ENCODE results near the gene CCDC122. TPM values are rescaled to one million over a fixed set of nuclear protein-coding genes. Genes with fewer than 3 reads are reported as not detected.

The CCDC122 gene
- total RNA-seq, 6 donors from 2014 or later, result 3.5 to 52.4 (median 4.4) TPM

DNA sequence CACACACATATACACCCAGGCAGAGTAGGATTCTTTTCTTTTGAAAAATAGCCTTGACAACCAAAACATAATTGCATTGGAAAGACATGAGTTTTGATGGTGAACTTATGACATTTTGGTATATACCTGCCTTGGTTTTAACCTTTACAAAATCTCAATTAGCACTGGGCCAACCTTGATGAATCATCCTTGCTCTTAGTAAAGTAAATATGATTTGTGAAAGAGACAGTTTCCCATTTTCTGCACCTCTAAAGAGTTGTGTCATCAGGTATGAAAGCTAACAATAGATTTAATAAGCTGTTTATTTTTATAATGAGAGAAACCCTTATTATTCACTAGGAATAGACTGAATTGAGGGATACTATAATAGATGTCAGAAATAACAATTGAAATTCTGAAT is 77.0 kb downstream of the CCDC122 start:
- peaks cover 0 to 8% (median 2%) of the 10 kb centered on the region in 4 donors for H3K4me1 ChIP-seq
- DNase-seq, result no peak
- no peak for ATAC-seq (ENCODE audit: low FRiP score in 2 of 2)
- TF ChIP-seq, protein P1, sequence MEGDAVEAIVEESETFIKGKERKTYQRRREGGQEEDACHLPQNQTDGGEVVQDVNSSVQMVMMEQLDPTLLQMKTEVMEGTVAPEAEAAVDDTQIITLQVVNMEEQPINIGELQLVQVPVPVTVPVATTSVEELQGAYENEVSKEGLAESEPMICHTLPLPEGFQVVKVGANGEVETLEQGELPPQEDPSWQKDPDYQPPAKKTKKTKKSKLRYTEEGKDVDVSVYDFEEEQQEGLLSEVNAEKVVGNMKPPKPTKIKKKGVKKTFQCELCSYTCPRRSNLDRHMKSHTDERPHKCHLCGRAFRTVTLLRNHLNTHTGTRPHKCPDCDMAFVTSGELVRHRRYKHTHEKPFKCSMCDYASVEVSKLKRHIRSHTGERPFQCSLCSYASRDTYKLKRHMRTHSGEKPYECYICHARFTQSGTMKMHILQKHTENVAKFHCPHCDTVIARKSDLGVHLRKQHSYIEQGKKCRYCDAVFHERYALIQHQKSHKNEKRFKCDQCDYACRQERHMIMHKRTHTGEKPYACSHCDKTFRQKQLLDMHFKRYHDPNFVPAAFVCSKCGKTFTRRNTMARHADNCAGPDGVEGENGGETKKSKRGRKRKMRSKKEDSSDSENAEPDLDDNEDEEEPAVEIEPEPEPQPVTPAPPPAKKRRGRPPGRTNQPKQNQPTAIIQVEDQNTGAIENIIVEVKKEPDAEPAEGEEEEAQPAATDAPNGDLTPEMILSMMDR (IDR thresholded peaks at IDR 0.05), result no peak
- TF ChIP-seq POLR2AphosphoS5 (IDR thresholded peaks at IDR 0.05) (no peak), POLR2A (IDR thresholded peaks at IDR 0.05) (no peak), EP300 (IDR thresholded peaks at IDR 0.05) (no peak)
- H3K9me3 ChIP-seq, result no peaks in the 10 kb centered on the region
- H3K27me3 ChIP-seq, result no peaks in the 10 kb centered on the region
- H3K36me3 ChIP-seq, result no peaks in the 10 kb centered on the region
- H3K27ac ChIP-seq, result no peak overlapping the region
- no peak overlapping the region for H3K4me3 ChIP-seq

DNA sequence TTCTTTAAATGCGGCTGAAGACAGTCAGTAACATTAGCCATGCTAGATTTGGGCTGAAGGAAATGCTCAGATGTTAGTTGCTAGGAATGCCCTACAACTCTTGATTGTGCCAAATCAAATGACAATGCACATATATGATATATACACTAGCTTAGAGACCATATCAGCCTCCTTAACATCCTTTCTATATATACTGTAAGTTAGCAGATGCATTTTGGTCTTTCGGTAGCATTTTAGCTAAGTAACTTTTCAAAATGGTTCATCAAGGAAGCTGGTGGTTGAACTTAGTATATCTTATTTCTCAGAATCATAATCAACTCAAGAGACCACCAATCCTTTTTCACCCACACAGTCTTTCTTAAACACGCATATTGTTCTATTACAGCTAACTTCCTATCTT is 78.7 kb downstream of the CCDC122 start:
- ATAC-seq (ENCODE audit: low FRiP score in 2 of 2) (no peak), DNase-seq (no peak)
- Histone ChIP-seq H3K4me1 (peaks cover 0 to 8% (median 2%) of the 10 kb centered on the region in 4 donors), H3K9me3 (no peaks in the 10 kb centered on the region), H3K27me3 (no peaks in the 10 kb centered on the region), H3K27ac (no peak overlapping the region), H3K4me3 (no peak overlapping the region), H3K36me3 (no peaks in the 10 kb centered on the region)
- WGBS, 2 donors, result 61 to 75% methylated on average over 3 of the region's 3 CpGs
- TF ChIP-seq POLR2AphosphoS5 (IDR thresholded peaks at IDR 0.05) (no peak), POLR2A (IDR thresholded peaks at IDR 0.05) (no peak)
- TF ChIP-seq, protein P1 (IDR thresholded peaks at IDR 0.05), result no peak

DNA sequence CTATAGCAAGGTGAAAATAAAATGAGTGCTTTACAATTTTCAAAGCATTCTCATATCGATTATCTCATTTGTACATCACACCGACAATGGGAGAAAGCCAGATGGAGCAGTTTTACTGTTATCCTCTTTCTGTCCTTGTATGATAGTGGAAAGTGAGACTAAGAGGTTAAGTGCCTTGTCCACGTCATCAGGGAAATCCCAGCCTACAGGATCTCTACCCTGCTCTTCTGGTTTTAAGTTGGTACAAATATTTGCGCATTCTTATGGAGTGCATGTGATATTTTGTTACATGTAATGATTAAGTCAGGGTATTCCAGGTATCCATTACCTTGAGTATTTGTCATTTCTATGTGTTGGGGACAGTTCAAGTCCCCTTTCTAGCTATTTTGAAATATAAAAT is 80.3 kb downstream of the CCDC122 start:
- H3K9me3 ChIP-seq, result no peaks in the 10 kb centered on the region
- no peak overlapping the region for H3K27ac ChIP-seq
- peaks cover 0 to under 1% (median 0%) of the 10 kb centered on the region in 4 donors for H3K4me1 ChIP-seq
- no peaks in the 10 kb centered on the region for H3K27me3 ChIP-seq
- no peak overlapping the region for H3K4me3 ChIP-seq
- WGBS, 2 donors, result 70 to 72% methylated on average over 4 of the region's 4 CpGs
- H3K36me3 ChIP-seq, result no peaks in the 10 kb centered on the region
- DNase-seq, result no peak
- TF ChIP-seq EP300 (IDR thresholded peaks at IDR 0.05) (no peak), POLR2A (IDR thresholded peaks at IDR 0.05) (no peak), POLR2AphosphoS5 (IDR thresholded peaks at IDR 0.05) (no peak)
- TF ChIP-seq, protein P1 (IDR thresholded peaks at IDR 0.05), result no peak
- ATAC-seq (ENCODE audit: low FRiP score in 2 of 2), result no peak

DNA sequence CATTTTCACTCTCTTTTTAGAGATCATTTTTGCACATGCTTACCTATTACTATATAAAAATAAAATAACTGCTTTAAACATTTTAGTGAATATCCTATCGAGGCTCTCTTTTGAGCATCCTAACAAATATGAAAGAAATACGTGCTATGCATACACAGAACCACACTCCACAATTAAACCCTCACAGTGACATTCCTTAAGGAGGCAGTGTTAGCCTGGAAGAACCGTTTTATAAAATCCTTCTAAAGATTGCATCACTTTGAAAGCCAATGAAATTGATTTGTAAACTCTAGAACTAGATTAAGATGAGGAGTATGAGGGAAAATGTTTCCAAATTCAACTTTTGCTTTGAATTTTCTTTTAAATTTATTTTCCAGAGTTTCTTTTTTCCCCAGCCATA is 81.7 kb downstream of the CCDC122 start:
- WGBS, 2 donors, result 56 to 62% methylated on average over 3 of the region's 3 CpGs
- H3K4me1 ChIP-seq, result no peaks in the 10 kb centered on the region
- no peak overlapping the region for H3K4me3 ChIP-seq
- no peak for ATAC-seq (ENCODE audit: low FRiP score in 2 of 2)
- DNase-seq, result no peak
- no peaks in the 10 kb centered on the region for H3K36me3 ChIP-seq
- TF ChIP-seq POLR2AphosphoS5 (IDR thresholded peaks at IDR 0.05) (no peak), EP300 (IDR thresholded peaks at IDR 0.05) (no peak), POLR2A (IDR thresholded peaks at IDR 0.05) (no peak)
- TF ChIP-seq, protein P1 (IDR thresholded peaks at IDR 0.05), result no peak
- H3K27me3 ChIP-seq, result no peaks in the 10 kb centered on the region
- H3K9me3 ChIP-seq, result no peaks in the 10 kb centered on the region
- H3K27ac ChIP-seq, result no peak overlapping the region

DNA sequence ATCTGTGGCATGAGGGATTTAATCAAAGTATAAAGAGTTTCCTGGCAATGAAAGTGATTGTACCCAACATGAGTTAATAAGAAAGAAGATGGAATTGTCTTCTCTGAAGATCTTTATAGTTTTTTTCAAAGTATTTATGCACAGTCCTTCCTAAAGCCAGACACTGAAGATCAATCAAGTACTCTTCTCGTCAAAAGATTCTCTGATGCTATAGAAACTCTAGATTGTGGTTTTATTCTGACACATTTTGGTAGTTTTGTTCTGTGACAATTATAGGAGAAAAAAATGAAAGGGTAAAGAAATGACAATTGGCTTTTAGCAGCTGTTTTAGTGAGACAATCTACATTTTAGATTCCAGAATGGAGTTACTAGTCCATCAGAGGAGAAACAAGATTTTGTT is 82.4 kb downstream of the CCDC122 start:
- no peaks in the 10 kb centered on the region for H3K27me3 ChIP-seq
- no peaks in the 10 kb centered on the region for H3K4me1 ChIP-seq
- no peaks in the 10 kb centered on the region for H3K36me3 ChIP-seq
- H3K4me3 ChIP-seq, result no peak overlapping the region
- TF ChIP-seq, protein P1 (IDR thresholded peaks at IDR 0.05), result no peak
- TF ChIP-seq POLR2A (IDR thresholded peaks at IDR 0.05) (no peak), EP300 (IDR thresholded peaks at IDR 0.05) (no peak), POLR2AphosphoS5 (IDR thresholded peaks at IDR 0.05) (no peak)
- no peak overlapping the region for H3K27ac ChIP-seq
- no peaks in the 10 kb centered on the region for H3K9me3 ChIP-seq
- DNase-seq (no peak), ATAC-seq (ENCODE audit: low FRiP score in 2 of 2) (no peak)
- 81 to 85% methylated on average over 1 of the region's 1 CpG for WGBS, 2 donors
